RWPE2 (cell line): ENCODE data around the gene ANK2.
"Not testable (repeated sequence)": the region's sequence is repeated elsewhere in the genome, so short reads cannot be mapped to it uniquely, and the experiment has no call there.

Experiments
- ATAC-seq: fragments of 200-7000 bp; cut with Tn5 transposase; 3 replicates; pipeline ENCODE4 v1.9.1; 2021; ENCODE audit warnings: low read depth
- DNase-seq: peaks from one replicate; pipeline ENCODE4 v3.0.0-alpha.2; 2020; ENCODE audit warnings: low spot score
- H3K27ac ChIP-seq: fragments of 450-650 bp; 2 replicates; pipeline ENCODE4 v1.5.1; 2017; ENCODE audit warnings: mild to moderate bottlenecking; ENCODE audit not compliant: poor library complexity, severe bottlenecking
- H3K27me3 ChIP-seq: fragments of 250-450 bp; sonication (Bioruptor Pico); 2 replicates; pipeline ENCODE4 v1.5.1; 2021; ENCODE audit warnings: mild to moderate bottlenecking, moderate library complexity; ENCODE audit not compliant: insufficient read depth, poor library complexity, severe bottlenecking
- H3K36me3 ChIP-seq: fragments of 250-450 bp; sonication (Bioruptor Pico); 2 replicates; pipeline ENCODE4 v1.5.1; 2020; ENCODE audit warnings: low read depth, mild to moderate bottlenecking, moderate library complexity
- H3K4me1 ChIP-seq: fragments of 250-450 bp; sonication (Bioruptor Pico); 2 replicates; pipeline ENCODE4 v1.5.1; 2021; ENCODE audit warnings: mild to moderate bottlenecking, moderate library complexity; ENCODE audit not compliant: insufficient read depth, poor library complexity, severe bottlenecking
- H3K4me3 ChIP-seq: fragments of 250-450 bp; sonication (Bioruptor Pico); 2 replicates; pipeline ENCODE4 v1.5.1; 2021; ENCODE audit warnings: mild to moderate bottlenecking, moderate library complexity; ENCODE audit not compliant: severe bottlenecking
- H3K9me3 ChIP-seq: fragments of 250-450 bp; sonication (Bioruptor Pico); 2 replicates; pipeline ENCODE4 v1.5.1; 2021; ENCODE audit warnings: mild to moderate bottlenecking, moderate library complexity; ENCODE audit not compliant: severe bottlenecking
- CTCF ChIP-seq: fragments of 450-650 bp; IDR thresholded peaks from one replicate; pipeline ENCODE4 v1.5.1; 2017; ENCODE audit warnings: mild to moderate bottlenecking, moderate library complexity; ENCODE audit not compliant: poor library complexity, severe bottlenecking

The ANK2 gene

GRCh38 chr4:113236916-113237315, 187.5 kb downstream of the ANK2 start:
- Histone ChIP-seq H3K27ac (no peak overlapping the region), H3K27me3 (no peaks in the 10 kb centered on the region), H3K9me3 (no peaks in the 10 kb centered on the region), H3K36me3 (no peaks in the 10 kb centered on the region), H3K4me3 (no peak overlapping the region), H3K4me1 (no peaks in the 10 kb centered on the region)
- ATAC-seq (no peak), DNase-seq (no peak)
- TF ChIP-seq CTCF: no peak

- no peaks in the 10 kb centered on the region for H3K36me3 ChIP-seq
- ATAC-seq: no peak
- no peak for TF ChIP-seq CTCF
- no peak overlapping the region for H3K27ac ChIP-seq
- no peak overlapping the region for H3K4me3 ChIP-seq
- H3K9me3 ChIP-seq: no peaks in the 10 kb centered on the region
- DNase-seq: no peak
- no peaks in the 10 kb centered on the region for H3K27me3 ChIP-seq
- no peaks in the 10 kb centered on the region for H3K4me1 ChIP-seq
Measured at GRCh38 chr4:113243312-113243711, 193.9 kb downstream of the ANK2 start.

- H3K36me3 ChIP-seq, ATAC-seq, H3K27ac ChIP-seq, H3K9me3 ChIP-seq, H3K4me3 ChIP-seq, DNase-seq, H3K27me3 ChIP-seq, H3K4me1 ChIP-seq: not testable (repeated sequence)
Measured at GRCh38 chr4:113244747-113245146, 195.3 kb downstream of the ANK2 start.

- Histone ChIP-seq H3K9me3 (no peaks in the 10 kb centered on the region), H3K27ac (no peak overlapping the region), H3K27me3 (no peaks in the 10 kb centered on the region), H3K36me3 (no peaks in the 10 kb centered on the region), H3K4me3 (no peak overlapping the region), H3K4me1 (no peaks in the 10 kb centered on the region)
- DNase-seq (no peak), ATAC-seq (no peak)
- TF ChIP-seq CTCF: no peak
Measured at GRCh38 chr4:113248320-113248719, 198.9 kb downstream of the ANK2 start.

GRCh38 chr4:113255628-113256027, 206.2 kb downstream of the ANK2 start:
- Histone ChIP-seq H3K4me1 (no peaks in the 10 kb centered on the region), H3K4me3 (no peak overlapping the region), H3K27me3 (no peaks in the 10 kb centered on the region), H3K36me3 (no peaks in the 10 kb centered on the region), H3K9me3 (no peaks in the 10 kb centered on the region), H3K27ac (no peak overlapping the region)
- ATAC-seq: no peak
- TF ChIP-seq CTCF: no peak
- DNase-seq: no peak

- Histone ChIP-seq H3K27me3 (no peaks in the 10 kb centered on the region), H3K36me3 (no peaks in the 10 kb centered on the region), H3K9me3 (no peaks in the 10 kb centered on the region), H3K4me1 (no peaks in the 10 kb centered on the region), H3K4me3 (no peak overlapping the region), H3K27ac (no peak overlapping the region)
- no peak for DNase-seq
- peak; percentile 14; the same call in 1 of the 3 replicates for ATAC-seq
- no peak for TF ChIP-seq CTCF
Measured at GRCh38 chr4:113256946-113257345, 207.5 kb downstream of the ANK2 start.
